Measurements from ENCODE around the gene SPINT4.

GRCh38 chr20:45704969-45705637 lies 17.0 kb upstream of the SPINT4 start, which contains the start of gene WFDC10B:
- no peak for TF ChIP-seq EZH2 (IDR thresholded peaks at IDR 0.05; ENCODE audit: borderline replicate concordance, low read length)
- TF ChIP-seq CTCF (IDR thresholded peaks at IDR 0.05; ENCODE audit: low read length): no peak
